Panc1 (cell line): ENCODE measurements around the gene DOCK4. TPM values are rescaled to one million over a fixed set of nuclear protein-coding genes. Genes with fewer than 3 reads are reported as not detected.

Experiments
- ATAC-seq: fragments of 200-7000 bp; cut with Tn5 transposase; 2 replicates; pipeline ENCODE4 v1.9.1; 2020; ENCODE audit warnings: mild to moderate bottlenecking, moderate library complexity
- BruUV-seq: library from RNA; stranded (reverse); fragments of 400-500 nt; replicated peaks from 2 replicates; lab custom pipeline; 2021; lab: Mats Ljungman, UMichigan
- CTCF ChIA-PET: fragments of 300-600 bp; sonication (Branson Sonifier 250); formaldehyde crosslinking; loops from one replicate; lab custom pipeline; 2022; ENCODE audit warnings: antibody characterized with exemption; lab: Charles Lee
- POLR2A ChIA-PET: fragments of 300-600 bp; sonication (Branson Sonifier 250); formaldehyde crosslinking; loops from one replicate; lab custom pipeline; 2022; ENCODE audit warnings: antibody characterized with exemption; lab: Charles Lee
- DNase-seq: peaks from one replicate; pipeline ENCODE4 v3.0.0-alpha.2; 2010; ENCODE audit warnings: low read depth, low spot score
- H3K27ac ChIP-seq: 2 replicates; pipeline ENCODE4 v1.5.1; 2011; ENCODE audit warnings: mild to moderate bottlenecking, low read length, inconsistent platforms
- H3K27me3 ChIP-seq: fragments of 200-500 bp; sonication (Bioruptor generic); 2 replicates; pipeline ENCODE4 v1.6.0; 2014; ENCODE audit warnings: low read length, inconsistent platforms; ENCODE audit not compliant: control insufficient read depth, insufficient read depth
- H3K36me3 ChIP-seq: fragments of 200-500 bp; sonication (Bioruptor generic); 2 replicates; pipeline ENCODE4 v1.5.1; 2014; ENCODE audit warnings: inconsistent platforms, mild to moderate bottlenecking, low read length, moderate library complexity; ENCODE audit not compliant: control insufficient read depth, insufficient read depth
- H3K4me1 ChIP-seq: 2 replicates; pipeline ENCODE4 v1.5.1; 2011; ENCODE audit warnings: inconsistent platforms, mild to moderate bottlenecking, low read length, moderate library complexity; ENCODE audit not compliant: control insufficient read depth, insufficient read depth
- H3K4me3 ChIP-seq, 2 experiments: 2 replicates each; pipeline ENCODE4 v1.5.1; 2011 to 2012; ENCODE audit warnings: low read depth in 2 of 2, low read length in 2 of 2, mild to moderate bottlenecking in 2 of 2, inconsistent platforms in 1 of 2, moderate library complexity in 1 of 2
- H3K9me3 ChIP-seq: fragments of 200-500 bp; sonication (Bioruptor generic); 2 replicates; pipeline ENCODE4 v1.5.1; 2014; ENCODE audit warnings: low read depth, mild to moderate bottlenecking, inconsistent platforms, low read length, moderate library complexity; ENCODE audit not compliant: control insufficient read depth, insufficient read depth
- CTCF ChIP-seq: fragments of 450-650 bp; IDR thresholded peaks from 2 replicates; pipeline ENCODE4 v1.5.1; 2017; ENCODE audit warnings: mild to moderate bottlenecking
- POLR2AphosphoS5 ChIP-seq: IDR thresholded peaks from 2 replicates; pipeline ENCODE4 v1.6.1; 2012; ENCODE audit warnings: mild to moderate bottlenecking, low read depth, low read length, moderate library complexity
- REST ChIP-seq, 2 experiments: IDR thresholded peaks; 2 replicates each; pipeline ENCODE4 v1.6.1; 2011 to 2012; ENCODE audit warnings: low read depth in 2 of 2, control low read depth in 1 of 2, low read length in 1 of 2, mild to moderate bottlenecking in 1 of 2, moderate library complexity in 1 of 2; ENCODE audit not compliant: insufficient read depth in 1 of 2
- SIN3A ChIP-seq: IDR thresholded peaks from 2 replicates; pipeline ENCODE4 v1.6.1; 2012; ENCODE audit warnings: low read depth, mild to moderate bottlenecking, low read length, moderate library complexity, borderline replicate concordance; ENCODE audit not compliant: insufficient read depth
- TCF7L2 ChIP-seq: IDR thresholded peaks from 2 replicates; pipeline ENCODE4 v1.6.1; 2011; ENCODE audit warnings: mild to moderate bottlenecking, low read depth, low read length, inconsistent platforms
- in situ Hi-C: cut with HindIII; loops from 2 replicates; pipeline ENCODE4 v1.10.0; 2016; ENCODE audit warnings: low sequenced_read_pairs, low pct_unique_long_range_greater_than_20kb
- intact Hi-C: fragments of 100-400 bp; cut with micrococcal nuclease; formaldehyde crosslinking; loops from one replicate; pipeline ENCODE4 v1.10.0; 2022; ENCODE audit not compliant: unreplicated experiment
- total RNA-seq: library from RNA; stranded (reverse); gene quantifications from one replicate; pipeline ENCODE4 v1.2.1, GENCODE V29; 2021; ENCODE audit not compliant: unreplicated experiment

The DOCK4 gene
- total RNA-seq, 1 experiment from 2014 or later, result 10.8 TPM

DNA sequence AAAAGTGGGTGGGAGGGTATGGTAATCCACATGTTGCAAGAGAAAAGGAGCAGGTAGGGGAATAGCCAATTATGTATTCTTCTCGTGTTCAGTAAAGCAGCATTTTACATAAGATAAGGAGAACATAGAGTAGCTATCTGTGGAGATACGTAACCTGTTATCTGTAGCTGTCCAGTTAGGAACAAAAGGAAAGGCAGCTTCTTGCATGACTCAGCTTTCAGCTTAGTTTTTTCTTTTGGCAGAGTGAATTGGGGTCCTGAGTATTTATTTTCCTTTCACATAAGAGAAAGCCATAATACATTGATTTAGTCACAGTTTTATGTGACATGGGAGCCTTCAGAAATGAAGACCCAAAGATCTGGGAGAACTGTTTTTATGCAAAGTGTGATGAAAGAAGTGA is 527.2 kb downstream of the DOCK4 start:
- Histone ChIP-seq H3K27me3 (no peaks in the 10 kb centered on the region), H3K9me3 (no peaks in the 10 kb centered on the region), H3K4me1 (no peaks in the 10 kb centered on the region), H3K4me3 (no peak overlapping the region), H3K36me3 (no peaks in the 10 kb centered on the region), H3K27ac (no peak overlapping the region)
- CTCF ChIA-PET, result no interaction called here
- no TSS peak for BruUV-seq
- no peak for ATAC-seq
- no peak for DNase-seq
- POLR2A ChIA-PET, result no interaction called here
- intact Hi-C loops (no loop called here), in situ Hi-C loops (no loop called here)
- no peak for TF ChIP-seq TCF7L2
- no peak for TF ChIP-seq REST (IDR thresholded peaks at IDR 0.05; ENCODE audit: insufficient read depth in 1 of 2, low read depth in 2 of 2, low read length in 1 of 2)
- TF ChIP-seq POLR2AphosphoS5, result no peak

DNA sequence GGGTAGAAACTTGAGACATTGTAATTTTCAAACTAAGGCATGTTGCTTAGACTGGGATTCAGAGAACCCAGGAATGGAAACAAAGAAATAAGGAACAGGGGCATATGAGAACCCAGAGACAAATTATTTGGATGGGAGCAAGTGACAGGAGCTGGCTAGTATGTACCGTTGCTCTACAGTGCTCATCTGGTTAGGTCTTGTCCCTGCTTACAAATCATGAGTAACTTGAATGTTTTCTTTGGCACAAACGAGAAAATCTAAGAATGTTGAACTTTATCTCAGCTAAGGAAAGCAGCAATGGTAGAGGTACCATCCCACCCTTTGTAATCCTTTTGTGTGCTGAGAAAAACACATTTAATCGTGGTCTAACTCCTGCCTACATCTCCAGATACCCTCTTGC is 527.9 kb downstream of the DOCK4 start:
- Histone ChIP-seq H3K36me3 (no peaks in the 10 kb centered on the region), H3K27me3 (no peaks in the 10 kb centered on the region), H3K4me1 (no peaks in the 10 kb centered on the region), H3K27ac (no peak overlapping the region), H3K9me3 (no peaks in the 10 kb centered on the region), H3K4me3 (no peak overlapping the region)
- DNase-seq (no peak), ATAC-seq (no peak)
- in situ Hi-C loops, result no loop called here
- ChIA-PET CTCF (no interaction called here), POLR2A (no interaction called here)
- TF ChIP-seq POLR2AphosphoS5 (no peak), SIN3A (no peak), CTCF (no peak), TCF7L2 (no peak), REST (IDR thresholded peaks at IDR 0.05; ENCODE audit: insufficient read depth in 1 of 2, low read depth in 2 of 2, low read length in 1 of 2) (no peak)
- BruUV-seq, result no TSS peak
- intact Hi-C loops, result no loop called here
